GM13977 (cell line): ENCODE data around the gene LRRC26.

Source experiments
- DNase-seq: peaks from one replicate; pipeline ENCODE4 v3.0.0; 2012; ENCODE audit warnings: low spot score
- in situ Hi-C: fragments of 300-500 bp; cut with MboI; formaldehyde crosslinking; loops from one replicate; pipeline ENCODE4 v1.12.0; 2022; ENCODE audit warnings: low sequenced_read_pairs, low pct_unique_long_range_greater_than_20kb, mixed read lengths, inconsistent platforms; ENCODE audit not compliant: unreplicated experiment
- TF ChIP-seq, protein P1 (sequence below): IDR thresholded peaks from 2 replicates; pipeline ENCODE4 v1.5.1; 2012; ENCODE audit warnings: mild to moderate bottlenecking, control low read depth; ENCODE audit not compliant: insufficient read depth; ENCODE audit errors: extremely low read depth, missing control alignments

The LRRC26 gene

DNA sequence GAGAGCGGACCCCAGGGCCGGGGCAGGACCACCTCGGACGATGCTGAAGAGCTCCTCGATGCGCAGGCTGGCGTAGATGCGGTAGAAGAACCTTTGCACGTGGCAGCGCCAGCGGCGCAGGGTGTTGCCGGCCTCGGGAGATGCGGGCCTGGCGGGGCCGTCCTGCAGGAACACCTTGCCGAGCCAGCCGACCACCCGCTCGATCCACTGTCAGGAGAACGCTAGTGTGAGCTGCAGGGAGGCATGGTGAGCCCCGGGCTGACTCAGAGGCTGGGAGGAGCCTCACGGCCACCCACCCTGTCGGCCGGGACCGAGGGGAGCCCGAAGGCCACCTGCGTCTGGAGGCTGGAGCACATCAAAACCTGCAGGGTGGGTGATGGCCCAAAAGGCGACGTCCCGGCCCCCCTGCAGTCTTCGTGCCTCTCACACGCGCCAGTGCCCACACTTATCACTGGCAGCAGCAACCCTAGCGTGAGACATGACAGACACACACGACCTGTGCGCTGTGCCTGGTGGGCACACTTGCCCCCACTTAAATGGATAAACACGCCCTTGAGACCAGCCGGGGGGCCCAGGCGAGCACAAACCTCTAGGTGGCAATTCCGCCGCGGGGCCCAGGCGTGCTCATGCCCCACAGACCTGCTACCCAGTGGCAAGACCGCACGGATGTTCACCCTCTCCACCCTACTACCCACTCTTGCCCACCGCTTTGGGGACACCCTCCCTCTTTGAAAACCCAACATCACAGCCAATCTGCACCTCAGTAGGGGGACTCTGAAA, 15.2 kb upstream of the LRRC26 start:
- TF ChIP-seq, protein P1, sequence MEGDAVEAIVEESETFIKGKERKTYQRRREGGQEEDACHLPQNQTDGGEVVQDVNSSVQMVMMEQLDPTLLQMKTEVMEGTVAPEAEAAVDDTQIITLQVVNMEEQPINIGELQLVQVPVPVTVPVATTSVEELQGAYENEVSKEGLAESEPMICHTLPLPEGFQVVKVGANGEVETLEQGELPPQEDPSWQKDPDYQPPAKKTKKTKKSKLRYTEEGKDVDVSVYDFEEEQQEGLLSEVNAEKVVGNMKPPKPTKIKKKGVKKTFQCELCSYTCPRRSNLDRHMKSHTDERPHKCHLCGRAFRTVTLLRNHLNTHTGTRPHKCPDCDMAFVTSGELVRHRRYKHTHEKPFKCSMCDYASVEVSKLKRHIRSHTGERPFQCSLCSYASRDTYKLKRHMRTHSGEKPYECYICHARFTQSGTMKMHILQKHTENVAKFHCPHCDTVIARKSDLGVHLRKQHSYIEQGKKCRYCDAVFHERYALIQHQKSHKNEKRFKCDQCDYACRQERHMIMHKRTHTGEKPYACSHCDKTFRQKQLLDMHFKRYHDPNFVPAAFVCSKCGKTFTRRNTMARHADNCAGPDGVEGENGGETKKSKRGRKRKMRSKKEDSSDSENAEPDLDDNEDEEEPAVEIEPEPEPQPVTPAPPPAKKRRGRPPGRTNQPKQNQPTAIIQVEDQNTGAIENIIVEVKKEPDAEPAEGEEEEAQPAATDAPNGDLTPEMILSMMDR, result no peak
- DNase-seq, result no peak
- in situ Hi-C loops, result no loop called here

DNA sequence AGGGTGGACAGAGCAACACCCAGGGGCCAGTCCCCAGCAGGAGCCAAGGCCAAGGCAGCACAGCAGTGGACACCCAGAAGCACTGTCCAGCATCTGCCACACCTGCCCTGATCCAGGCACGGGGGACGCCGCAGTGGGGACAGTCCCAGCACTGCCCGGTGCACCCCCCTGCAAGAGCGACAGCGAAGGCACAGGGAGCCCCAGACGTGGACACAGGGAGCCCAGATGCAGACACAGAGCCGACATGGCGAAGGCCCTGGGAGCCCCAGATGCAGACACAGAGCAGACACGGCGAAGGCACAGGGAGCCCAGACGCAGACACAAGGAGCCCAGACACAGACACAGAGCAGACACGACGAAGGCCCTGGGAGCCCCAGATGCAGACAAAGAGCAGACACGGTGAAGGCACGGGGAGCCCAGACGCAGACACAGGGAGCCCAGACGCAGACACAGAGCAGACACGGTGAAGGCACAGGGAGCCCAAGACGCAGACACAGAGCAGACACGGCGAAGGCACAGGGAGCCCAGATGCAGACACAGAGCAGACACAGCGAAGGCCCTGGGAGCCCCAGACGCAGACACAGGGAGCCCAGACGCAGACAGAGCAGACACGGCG, 14.2 kb upstream of the LRRC26 start:
- TF ChIP-seq, protein P1, result no peak
- no peak for DNase-seq
- in situ Hi-C loops, result no loop called here

DNA sequence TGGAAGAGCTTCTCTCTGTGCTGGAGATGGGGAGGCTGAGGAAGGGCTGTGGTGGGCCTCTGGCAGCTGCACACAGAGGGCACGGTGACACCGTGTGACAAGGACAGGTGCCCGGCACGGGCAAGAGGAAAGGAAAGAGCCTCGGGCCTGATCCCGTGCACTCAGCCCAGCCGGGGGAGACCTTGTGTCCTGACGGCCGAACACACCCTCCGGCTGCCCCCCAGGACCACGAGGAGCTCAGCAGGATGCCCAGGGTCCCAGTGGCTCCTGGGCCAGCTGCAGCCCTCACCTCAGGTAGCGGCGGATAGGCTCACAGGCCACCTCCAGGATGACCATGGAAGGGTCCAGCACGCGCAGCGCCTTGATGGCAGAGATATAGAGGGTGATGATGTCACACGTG, 13.0 kb upstream of the LRRC26 start:
- no peak for DNase-seq
- in situ Hi-C loops, result no loop called here
- TF ChIP-seq, protein P1, result no peak

DNA sequence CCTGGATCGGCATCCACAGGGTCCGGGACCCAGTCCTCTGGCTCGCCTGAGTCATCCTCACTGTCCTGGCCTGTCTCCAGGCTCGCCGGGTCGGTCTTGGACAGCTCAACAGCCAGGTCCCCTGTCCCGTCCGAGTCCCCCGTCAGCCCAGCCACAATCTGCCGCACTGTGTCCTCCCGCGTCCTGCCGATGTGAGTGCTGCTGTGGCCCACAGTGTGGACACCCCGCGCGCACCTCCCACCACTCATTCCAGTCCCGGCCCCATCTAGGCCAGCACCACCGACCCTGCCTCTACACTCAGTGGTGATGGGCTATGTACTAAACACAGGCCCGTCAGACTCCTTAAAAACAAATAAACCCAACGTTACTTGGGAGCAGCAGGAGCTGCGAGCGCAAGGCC, 11.8 kb upstream of the LRRC26 start:
- DNase-seq, result no peak
- in situ Hi-C loops, result no loop called here
- TF ChIP-seq, protein P1, result no peak

DNA sequence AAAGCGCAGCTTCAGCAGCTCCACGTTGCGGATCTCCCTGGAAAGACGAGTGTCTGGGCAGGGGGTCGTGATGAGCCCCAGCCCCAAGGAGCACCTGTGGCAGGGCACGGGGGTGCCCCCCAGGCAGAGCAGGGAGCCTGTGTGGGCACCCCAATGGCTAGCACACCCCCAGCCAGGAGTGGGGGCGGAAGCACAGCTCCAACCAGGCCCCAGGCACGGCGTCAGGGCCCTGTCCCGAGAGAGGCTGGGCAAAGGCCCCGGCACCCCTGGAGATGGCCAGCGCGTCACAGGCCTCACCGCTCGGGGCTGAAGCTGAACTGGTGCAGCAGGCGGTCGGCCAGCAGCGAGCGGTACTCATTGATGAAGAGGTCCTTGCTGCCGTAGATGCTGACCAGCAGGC, 10.6 kb upstream of the LRRC26 start:
- no peak for DNase-seq
- TF ChIP-seq, protein P1, result no peak
- in situ Hi-C loops, result no loop called here

DNA sequence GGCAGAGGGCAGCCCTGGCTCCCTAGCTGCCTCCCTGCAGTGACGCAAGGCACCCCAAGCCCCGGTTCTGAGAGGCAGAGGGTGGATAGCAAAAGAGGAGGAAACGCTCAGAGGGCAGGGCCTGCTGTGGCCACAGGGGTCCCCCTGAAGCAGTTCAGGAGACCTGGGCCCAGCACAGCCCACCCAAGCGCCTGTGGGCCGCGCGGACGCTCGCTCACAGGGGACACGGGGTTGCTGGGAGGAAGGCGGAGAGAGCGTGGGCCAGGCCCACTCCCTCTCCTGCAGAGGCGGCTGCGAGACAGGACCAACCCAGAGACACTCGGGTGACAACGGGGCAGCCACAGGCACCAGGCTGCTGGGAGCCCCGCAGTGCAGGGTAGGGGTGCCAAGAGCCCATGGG, 9.9 kb upstream of the LRRC26 start:
- TF ChIP-seq, protein P1, result no peak

More for the DNA sequence above, 9.9 kb upstream of the LRRC26 start:
- DNase-seq, result no peak
- in situ Hi-C loops, result no loop called here
